HG03460 (cell line): ENCODE measurements around the gene C17orf107.
"Not testable (repeated sequence)": the region's sequence is repeated elsewhere in the genome, so short reads cannot be mapped to it uniquely, and the experiment has no call there.

Experiments used
- ATAC-seq: cut with Tn5 transposase; IDR thresholded peaks from one replicate; pipeline ENCODE4 v1.9.1; 2021; ENCODE audit not compliant: unreplicated experiment

The C17orf107 gene

GRCh38 chr17:4899341-4900230, at the start of gene C17orf107:
C17orf107 (plus strand) TSS chr17:4899536; CDS start chr17:4899763, 227 bp downstream.
- no peak for ATAC-seq

- no peak for ATAC-seq
These were observed 49.1 kb upstream of the C17orf107 start for GRCh38 chr17:4850246-4850645.

GRCh38 chr17:4851084-4851483, 48.3 kb upstream of the C17orf107 start:
- no peak for ATAC-seq

- no peak for ATAC-seq
These were observed 46.6 kb upstream of the C17orf107 start for GRCh38 chr17:4852567-4853207.

GRCh38 chr17:4853208-4853671, 46.1 kb upstream of the C17orf107 start:
- ATAC-seq: no peak

- no peak for ATAC-seq
These were observed 45.1 kb upstream of the C17orf107 start for GRCh38 chr17:4854111-4854681.

- ATAC-seq: no peak
These were observed 42.9 kb upstream of the C17orf107 start for GRCh38 chr17:4856271-4856936.

GRCh38 chr17:4856937-4857314, 42.4 kb upstream of the C17orf107 start:
- no peak for ATAC-seq

GRCh38 chr17:4857347-4857746, 42.0 kb upstream of the C17orf107 start:
- not testable (repeated sequence) for ATAC-seq

- no peak for ATAC-seq
These were observed 41.1 kb upstream of the C17orf107 start for GRCh38 chr17:4858068-4858881.

- no peak for ATAC-seq
These were observed 40.5 kb upstream of the C17orf107 start for GRCh38 chr17:4858882-4859260.

- ATAC-seq: no peak
These were observed 39.3 kb upstream of the C17orf107 start for GRCh38 chr17:4859816-4860625.

GRCh38 chr17:4860651-4861050, 38.7 kb upstream of the C17orf107 start:
- ATAC-seq: no peak

- no peak for ATAC-seq
These were observed 38.3 kb upstream of the C17orf107 start for GRCh38 chr17:4861052-4861451.

GRCh38 chr17:4862720-4863119, 36.6 kb upstream of the C17orf107 start:
- ATAC-seq: no peak

- ATAC-seq: no peak
These were observed 36.0 kb upstream of the C17orf107 start for GRCh38 chr17:4863321-4863720.

GRCh38 chr17:4867535-4867934, 31.8 kb upstream of the C17orf107 start:
- ATAC-seq: not testable (repeated sequence)

- not testable (repeated sequence) for ATAC-seq
These were observed 30.0 kb upstream of the C17orf107 start for GRCh38 chr17:4869058-4869998.
